Inferior parietal cortex (tissue), 1 donor: ENCODE data around the gene EXPH5.
"Not testable (repeated sequence)": the region's sequence is repeated elsewhere in the genome, so short reads cannot be mapped to it uniquely, and the experiment has no call there.

Source experiments
- DNase-seq: peaks from one replicate; pipeline ENCODE4 v3.0.0-alpha.2; 2016; ENCODE audit errors: extremely low spot score

Gene EXPH5, protein sequence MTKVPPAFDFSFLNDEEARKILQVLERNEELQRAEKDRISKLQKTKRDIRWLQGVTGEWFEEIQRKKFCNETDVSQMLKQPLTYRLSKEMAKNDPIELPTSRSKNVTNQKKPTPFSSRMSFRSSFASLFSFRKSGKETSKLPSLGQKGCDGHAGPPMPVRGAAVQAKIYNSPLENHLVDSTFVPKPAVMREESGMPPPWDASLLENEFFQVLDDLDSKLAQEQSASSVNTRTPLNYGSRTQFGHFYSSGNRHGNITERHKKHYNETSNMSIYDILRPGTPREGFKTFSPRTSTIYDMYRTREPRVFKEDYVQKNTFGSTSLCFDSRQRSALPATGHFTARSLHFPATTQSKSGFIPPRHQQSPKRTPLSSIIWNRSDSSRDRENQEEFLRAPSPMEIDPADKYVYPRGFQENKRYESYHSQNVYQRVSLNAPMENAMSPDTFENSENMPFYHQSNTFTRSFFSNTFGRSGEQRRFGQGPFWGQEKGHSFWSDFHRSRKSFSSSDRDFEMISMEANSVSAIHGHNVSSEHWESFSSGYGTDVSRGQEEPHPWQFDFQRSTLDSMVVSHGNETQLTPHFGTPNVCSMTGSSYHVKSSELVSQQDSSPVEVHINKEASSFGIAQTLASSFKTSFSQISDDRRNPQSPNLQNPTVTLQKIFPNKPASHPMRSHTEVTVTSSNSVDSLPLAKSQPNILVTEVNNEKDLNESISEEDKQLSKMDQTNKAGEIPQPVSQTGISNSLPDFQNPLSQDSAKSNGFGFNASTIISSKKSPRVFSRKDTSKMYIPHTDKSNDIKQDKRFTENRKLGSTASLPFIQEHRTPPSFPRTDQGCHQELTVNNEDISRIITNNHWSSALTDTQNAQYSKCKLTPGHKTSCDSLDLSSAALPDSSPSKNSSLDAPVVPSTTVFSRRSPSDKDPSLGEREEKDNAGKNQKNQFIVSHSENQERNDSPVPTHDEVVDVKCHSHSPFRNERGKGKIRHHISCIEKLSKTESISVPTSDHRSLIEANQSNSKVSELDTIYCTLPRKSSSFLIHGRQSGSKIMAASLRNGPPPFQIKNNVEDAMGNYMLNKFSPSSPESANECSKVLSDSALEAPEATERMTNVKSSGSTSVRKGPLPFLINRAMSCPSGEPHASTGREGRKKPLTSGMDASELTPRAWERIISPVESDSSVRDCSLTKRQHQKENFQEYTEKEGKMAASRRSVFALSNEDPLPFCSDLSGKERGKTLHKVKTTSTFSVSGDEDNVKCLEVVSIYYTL (N-terminal part only)

DNA sequence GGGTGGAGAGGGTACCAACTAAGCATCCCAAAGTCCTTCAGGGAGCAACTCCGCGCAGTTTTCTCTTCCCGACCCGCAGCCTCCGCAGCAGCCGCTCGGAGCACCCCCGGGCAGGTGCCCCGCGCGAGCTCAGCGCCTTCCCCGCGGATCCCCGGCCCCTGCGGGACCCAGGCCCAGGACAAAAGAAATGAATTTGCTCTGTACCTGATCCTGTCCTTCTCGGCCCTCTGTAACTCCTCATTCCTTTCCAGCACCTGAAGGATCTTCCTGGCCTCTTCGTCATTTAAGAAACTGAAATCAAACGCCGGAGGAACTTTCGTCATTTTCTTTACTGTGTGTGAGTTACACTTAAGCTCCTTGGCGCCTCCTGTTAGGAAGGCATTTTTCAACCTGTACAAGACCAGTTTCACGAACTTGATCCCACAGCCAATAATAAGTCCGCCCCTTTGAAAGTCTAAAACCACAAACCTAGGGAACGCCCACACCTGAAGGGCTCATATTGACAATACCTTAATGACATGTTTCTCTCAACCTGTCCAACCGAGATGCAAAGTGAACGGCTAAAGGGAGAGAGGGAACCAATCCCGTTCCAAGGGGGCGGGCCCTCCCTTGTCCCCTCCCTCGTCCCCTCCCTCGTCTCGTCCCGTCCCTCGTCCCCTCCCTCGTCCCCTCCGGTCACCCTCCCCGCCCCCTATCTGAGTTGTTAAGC is at the start of gene EXPH5:
TSS of gene EXPH5 (minus strand) at position 555 of the 709 bp plus-strand sequence. CDS start at position 323, 232 bp downstream.
- peak; percentile 73 for DNase-seq

DNA sequence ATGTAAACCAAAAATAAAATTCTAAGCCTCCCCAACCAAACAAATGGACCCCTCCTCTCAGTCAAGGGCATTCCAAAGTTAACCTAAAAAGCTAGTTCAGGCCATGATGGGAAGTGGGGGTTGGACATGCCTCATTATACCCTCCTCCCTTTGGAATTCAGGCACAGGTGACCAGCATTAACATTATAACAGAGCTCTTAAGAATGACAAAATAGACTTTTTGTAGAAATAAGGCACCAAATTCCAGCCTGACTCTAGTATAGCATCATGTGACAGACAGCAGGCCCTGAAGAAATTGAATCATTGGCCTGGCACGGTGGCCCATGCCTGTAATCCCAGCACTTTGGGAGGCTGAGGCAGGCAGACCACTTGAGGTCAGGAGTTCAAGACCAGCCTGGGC is 48.2 kb upstream of the EXPH5 start:
- not testable (repeated sequence) for DNase-seq

DNA sequence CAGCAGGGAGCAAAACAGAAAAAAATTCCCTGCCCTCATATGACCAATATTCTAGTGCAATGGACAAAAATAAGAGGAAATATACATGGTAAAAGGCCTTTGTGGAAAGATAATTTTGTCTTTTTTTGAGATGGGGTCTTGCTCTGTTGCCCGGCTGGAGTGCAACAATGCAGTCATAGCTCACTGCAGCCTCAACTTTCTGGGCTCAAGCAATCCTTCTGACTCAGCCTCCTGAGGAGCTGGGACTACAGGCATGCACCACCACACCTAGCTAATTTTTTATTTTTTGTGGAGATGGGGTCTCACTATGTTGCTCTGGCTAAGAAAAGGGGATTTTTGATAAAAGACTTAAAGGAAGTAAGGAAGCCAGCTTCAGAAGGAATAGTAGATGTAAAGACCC is 45.6 kb upstream of the EXPH5 start:
- no peak for DNase-seq

DNA sequence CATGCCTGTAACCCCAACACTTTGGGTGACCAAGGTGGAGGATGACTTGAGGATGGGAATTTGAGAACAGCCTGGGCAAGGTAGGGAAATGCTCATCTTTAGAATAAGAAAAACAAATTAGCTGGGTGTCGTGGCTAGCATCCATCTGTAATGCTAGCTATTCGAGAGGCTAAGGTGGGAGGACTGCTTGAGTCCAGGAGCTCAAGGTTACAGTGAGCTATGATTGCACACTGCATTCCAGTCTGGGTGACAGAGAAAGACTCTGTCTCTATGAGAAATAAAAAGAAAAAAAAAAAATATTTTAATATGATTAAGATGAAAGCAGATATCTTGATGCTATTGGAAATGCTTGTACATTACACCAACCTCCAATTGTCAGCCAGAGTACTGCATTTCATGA is 42.7 kb upstream of the EXPH5 start:
- DNase-seq = no peak

DNA sequence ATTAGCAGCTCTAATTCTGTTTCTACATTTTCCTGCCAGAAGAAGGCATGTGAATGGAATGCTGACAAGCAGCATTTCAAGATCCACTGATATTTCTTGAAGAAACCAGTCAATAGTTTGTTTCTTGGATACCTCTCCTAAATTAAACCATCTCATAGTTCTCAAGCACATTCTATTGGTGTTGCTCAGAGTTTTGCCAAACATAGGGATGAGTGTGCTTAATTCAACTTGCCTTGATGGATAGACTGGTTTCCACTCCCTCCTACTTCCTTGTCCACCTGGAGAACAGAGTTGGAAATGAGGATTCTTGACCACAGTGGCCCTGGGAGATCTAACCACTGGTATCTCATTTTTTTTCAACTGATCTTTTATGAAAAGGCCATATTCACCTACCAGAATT is 41.5 kb upstream of the EXPH5 start:
- no peak for DNase-seq

DNA sequence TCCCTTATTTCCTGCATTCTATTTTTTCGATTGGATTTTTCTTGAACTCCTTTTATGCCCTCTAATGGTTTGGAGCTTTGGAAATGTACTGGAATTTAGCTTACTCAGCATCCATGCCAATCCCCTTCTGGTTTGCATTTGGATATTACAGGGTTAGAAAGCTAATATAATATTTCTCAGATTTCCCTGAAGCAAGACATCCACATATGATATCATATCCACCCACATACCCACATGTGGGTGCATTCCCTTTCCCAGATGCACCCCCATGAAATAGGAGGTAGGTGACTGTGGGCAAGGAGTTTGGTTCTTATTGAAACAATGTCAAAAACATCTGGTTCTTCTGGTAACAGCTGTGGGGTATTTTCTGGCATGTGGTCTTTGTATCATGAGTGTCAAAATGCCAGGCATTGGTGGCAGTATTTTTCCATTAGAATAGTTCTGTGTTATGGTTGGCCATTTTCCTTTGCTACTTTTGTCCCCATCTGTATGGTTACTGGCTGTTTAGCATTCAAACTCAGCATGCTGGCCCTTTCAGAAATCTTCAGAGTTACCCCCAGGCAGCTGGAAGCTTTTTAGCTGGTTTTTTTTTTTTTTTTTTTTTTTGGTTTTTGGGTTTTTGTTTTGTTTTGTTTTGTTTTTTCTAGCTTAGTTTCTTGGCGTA is 38.6 kb upstream of the EXPH5 start:
- DNase-seq = no peak

DNA sequence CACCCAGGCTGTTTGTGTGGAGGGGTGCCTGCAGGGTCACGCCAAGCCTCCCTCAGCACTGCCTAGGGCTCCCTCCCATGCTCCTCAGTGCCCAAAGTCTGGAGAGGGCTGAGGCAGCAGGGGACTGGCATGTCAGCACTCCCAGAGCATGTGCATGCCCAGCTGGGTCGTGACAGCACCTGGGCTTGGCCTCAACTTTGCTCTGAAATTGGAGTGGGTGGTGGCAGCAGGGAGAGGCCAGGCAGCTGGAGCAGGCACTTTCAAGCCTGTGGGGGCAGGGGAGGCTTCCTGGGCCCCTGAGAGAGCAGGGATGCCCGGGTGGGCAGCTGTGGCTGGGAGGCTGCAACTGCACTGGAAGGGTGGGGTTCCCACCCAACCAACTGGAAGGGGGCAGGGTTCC is 35.7 kb upstream of the EXPH5 start:
- no peak for DNase-seq

DNA sequence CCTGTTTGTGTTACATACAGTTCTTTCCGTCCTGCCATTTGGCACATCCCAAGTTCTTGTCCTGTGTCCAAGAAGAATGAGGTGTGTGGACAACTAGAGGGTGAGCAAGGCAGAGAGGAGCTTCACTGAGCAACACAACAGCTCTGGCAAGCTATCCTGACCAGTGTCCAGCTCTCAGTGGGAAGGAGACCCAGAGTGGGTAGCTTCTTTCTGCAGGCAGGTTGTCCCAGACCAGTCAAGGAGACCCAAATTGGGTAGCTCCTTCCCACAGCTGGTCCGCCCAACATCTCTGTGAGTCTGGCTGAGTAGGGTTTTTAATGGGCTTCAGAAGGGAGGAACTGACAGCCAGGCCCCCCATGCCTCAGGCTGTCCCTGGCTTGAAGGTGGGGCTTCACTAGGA is 35.2 kb upstream of the EXPH5 start:
- DNase-seq = no peak

DNA sequence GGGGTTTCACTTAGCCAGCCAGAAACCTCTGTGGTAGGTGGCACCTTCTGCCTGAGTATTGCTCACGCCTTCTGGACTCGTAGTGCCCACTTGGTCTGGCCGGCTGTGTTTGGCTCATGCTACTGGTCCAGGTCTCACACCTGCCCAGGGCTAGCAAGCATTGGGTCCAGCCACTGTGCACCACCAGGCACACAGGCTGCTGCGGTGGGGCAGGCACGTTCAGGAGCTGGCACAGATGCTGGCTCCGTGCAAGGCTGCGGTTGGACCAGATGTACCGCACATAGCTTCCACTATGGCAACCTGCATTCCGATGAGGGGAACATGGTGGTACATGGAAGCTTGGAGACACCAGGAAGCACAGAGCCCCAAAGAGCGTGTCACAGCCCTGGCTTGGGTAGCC is 34.8 kb upstream of the EXPH5 start:
- no peak for DNase-seq

DNA sequence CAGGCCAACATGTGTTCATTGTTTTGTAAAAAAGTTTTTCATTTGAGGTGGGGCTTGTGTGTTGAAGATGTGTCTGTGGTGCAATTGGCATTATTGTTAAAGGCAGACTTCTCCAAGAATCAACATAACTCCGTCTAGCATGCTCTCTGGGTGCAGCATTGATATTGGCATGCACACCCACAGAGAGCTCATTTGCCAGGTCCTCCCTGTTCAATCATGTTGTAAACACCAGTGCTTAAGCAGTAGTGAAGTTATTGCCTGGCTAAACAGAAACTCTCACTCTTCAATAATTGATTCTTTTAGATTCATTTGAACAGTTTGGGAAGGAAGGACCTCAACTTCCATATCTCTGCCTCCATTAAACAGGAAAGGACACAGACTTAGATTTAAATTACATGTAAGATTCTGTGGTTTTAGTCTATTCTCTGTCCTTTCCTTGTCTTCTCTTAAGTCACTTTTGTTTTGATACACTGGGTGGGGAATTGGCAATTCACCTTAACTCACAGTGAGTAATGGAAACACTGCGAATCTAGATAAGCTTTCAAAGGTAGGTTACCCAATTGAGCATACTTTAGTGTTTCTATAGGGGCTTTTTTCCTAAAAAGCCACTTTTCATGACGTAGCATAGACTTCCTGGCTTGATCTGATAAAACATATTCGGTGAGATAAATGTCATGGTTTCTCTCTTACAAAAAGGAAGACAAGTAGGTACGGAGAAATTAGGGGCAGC is 30.8 kb upstream of the EXPH5 start:
- no peak for DNase-seq

DNA sequence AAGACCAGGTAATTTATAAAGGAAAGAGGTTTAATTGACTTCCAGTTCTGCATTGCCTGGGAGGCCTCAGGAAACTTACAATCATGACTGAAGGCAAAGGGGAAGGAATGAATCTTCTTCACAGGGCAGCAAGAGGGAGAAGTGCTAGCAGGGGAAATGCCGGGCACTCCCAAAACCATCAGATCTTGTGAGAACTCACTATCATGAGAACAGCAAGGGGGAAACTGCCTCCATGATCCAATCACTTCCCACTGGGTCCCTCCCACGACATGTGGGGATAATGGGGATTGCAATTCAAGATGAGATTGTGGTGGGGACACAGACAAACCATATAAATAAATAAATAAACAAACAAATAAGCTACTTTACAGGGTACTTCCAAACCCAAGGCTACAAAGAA is 28.8 kb upstream of the EXPH5 start:
- DNase-seq = no peak

DNA sequence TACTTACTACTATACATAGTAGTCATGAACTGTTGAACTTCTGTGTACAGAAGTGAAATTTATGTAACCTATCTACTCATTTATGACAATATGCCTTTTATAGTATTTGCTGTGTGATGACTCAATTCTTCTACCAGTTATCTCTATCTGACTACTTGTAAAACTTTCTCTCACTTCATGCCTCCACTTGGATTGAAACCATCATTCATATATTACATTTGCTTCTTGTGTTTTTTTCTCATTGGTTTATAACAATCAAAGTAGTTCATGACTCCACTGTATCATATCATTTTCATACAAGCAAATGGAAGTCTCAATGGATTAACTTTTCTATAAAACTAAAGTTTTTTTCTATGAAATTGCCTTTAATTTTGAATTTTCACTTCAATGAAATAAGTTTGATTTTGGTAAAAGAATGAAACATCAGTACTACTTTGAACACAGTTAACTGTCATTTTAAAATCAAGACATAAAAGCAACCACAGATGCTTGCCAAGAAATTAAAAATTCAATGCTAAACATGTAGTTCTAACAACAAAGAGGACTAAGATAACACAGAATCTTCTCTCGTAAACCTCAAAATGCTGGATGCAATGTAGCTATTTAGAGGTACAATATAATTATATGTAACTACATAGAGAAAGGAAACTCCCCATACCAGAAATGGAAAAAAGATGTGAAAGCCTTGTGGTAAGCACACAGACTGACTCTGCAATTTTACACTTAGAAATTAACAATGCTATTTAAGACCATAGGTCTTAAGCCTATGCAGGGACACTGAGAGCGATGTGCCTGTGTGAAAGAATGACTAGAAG is 27.6 kb upstream of the EXPH5 start:
- DNase-seq = no peak

DNA sequence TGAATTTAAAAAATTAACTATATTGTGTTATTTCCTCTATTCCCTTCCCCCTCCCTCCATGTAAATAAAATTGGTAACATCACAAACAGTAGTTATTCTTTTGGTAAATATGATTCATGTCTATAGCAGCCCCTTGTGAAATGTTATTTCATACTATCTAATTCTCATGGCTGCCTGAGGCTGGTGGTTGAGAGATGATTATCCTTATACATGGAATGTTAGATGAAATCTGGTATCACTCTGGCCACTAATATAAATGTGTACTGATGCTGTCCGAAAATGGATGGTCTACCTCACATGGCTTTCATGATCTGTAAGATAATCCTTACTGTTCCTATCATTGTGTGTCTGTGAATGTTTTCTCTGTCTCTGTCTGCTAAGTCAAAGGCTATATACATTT is 25.0 kb upstream of the EXPH5 start:
- DNase-seq = no peak

DNA sequence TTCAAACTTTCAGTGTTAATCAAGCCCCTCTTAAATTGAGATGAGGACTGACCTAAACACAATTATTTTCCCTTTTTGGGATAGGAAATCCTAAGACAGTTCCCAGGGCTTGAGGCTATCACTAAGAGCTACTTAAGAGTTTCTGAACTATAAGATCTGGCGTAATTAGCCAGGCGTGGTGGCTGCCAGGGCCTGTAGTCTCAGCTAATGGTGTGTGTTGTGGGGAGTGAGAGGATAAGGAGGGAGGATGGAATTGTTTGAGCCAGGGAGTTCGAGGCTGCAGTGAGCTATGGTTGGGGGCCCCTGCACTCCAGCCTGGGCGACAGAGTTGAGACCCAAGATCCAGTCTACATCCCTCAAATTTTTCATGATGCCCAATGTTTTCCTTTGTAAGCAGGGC is 23.5 kb upstream of the EXPH5 start:
- no peak for DNase-seq

DNA sequence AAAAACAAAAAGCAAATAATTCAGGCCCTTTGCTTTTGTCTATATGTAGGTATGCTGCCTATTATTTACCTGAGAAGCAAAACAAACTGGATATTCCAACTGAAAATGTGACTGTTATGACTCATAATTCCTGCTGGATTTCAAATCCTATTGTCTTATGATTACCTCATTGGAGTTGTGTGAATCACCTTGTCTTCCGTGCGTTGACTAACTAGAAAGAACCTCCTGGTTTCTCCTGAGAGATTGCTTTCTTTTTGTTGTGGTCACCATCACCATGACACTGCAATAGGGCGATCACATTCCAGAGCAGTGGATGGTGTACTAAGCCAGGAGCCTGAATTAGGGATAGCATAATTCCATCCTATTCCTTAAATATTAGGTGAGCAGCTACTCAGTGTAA is 23.0 kb upstream of the EXPH5 start:
- DNase-seq = no peak

DNA sequence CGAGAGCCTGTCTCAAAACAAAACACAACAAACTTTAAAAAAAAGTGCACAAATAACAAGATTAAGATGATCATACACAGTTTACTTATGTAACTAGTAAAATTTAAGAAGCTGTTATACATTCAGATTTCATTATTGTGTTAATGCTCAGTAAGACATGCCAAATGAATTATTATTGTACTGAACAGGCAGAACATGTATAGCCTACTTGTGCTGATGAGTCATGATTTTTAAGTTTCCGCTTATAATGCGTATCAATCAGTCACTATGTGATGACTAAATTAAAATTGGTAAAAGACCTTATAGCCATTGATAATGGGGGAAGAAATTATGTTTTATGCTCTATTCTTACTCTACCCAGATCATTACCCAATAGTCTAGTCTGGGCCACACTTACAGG is 20.5 kb upstream of the EXPH5 start:
- no peak for DNase-seq

DNA sequence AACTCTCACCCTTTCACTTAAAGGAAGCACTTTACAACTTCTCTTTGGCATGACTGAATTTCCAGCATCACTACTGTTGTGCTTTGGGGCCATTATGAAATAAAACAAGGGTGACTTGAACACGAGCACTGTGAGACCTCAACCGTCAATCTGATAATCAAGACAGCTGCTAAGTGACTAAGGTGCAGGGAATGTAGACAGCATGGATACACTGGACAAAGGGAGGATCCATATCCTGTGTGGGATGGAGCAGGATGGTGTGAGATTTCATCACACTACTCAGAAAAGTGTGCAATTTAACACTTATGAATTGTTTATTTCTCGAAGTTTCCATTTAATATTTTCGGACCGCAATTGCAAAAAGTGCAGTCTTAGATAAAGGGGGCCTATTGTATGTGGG is 16.1 kb upstream of the EXPH5 start:
- DNase-seq = no peak

DNA sequence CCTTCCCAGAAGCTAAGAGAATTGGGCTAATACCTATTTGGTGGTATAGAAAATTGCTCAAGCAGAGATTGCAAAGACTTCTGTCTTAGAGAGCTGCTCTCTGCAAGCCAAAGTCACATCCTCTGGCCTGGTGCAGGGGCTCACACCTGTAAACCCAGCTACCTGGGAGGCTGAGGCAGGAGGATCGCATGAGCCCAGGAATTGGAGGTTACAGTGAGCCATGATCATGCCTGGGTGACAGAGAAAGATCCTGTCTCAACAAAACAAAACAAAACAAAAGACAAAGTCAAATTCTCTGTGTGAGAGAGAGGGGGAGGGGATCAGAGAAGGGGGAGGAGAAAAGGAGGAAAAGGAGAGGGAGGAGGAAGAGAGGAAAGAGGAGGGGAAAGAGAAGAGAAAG is 15.0 kb upstream of the EXPH5 start:
- DNase-seq = no peak

DNA sequence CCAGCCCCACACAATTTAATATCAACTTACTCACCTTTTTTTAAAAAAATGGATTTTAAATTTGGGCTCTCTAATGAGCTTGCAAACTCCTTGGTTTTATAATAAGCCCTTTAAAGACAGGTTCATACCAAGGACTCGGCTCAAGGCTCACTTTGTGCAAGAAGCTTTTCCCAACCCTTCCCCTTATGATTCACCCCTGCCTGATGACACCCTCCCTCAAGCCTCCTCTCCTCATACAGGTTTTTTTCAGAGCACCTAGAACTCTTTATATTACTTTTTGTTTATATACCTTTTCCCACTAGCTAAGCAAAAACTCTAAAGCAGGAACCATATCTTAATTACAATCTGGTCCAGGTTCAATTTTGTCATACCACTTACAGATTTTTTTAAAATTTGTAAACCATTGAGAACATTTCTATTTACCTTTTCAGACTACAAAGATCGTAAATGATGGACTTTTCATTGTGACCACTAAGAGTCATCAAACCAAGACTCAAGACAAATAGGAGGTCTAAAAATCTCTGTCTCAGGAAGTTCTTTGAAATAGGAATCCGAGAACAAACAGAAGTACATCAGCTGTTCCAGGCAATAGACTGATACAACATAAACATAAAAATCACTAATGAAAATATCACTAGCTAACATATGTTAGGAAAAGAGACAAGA is 13.1 kb upstream of the EXPH5 start:
- no peak for DNase-seq
